ENCODE data around the gene OR10G7. TPM values are rescaled to one million over a fixed set of nuclear protein-coding genes. Genes with fewer than 3 reads are reported as not detected.

OR10G7 gene, protein sequence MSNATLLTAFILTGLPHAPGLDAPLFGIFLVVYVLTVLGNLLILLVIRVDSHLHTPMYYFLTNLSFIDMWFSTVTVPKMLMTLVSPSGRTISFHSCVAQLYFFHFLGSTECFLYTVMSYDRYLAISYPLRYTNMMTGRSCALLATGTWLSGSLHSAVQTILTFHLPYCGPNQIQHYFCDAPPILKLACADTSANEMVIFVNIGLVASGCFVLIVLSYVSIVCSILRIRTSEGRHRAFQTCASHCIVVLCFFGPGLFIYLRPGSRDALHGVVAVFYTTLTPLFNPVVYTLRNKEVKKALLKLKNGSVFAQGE
- total RNA-seq (2014; rRNA removed; shearing (Covaris generic)) = not detected in 2 replicates

DNA sequence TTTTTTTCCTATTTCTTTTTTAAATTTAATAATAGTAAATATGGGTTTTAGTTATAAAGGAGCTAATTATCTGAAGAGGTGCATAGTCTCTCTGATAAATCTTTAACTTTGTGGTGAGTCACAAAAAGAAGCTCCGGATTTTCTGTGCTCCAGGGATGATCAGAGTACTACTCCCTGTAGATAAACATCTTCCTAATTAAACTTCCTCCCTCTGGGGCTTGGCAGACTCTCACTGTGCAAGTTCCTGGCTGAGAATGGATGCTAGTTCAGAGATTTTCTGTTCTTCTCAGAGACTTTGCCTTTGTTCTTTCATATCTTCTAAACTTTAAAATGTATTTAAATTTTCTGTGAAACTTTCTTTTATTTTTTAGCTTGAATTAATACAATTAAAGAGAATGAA, at the start of gene OR10G7:
TSS of gene OR10G7 (minus strand) at position 72 of the 400 bp plus-strand sequence. CDS start 2,324 bp downstream, outside the sequence.

DNA sequence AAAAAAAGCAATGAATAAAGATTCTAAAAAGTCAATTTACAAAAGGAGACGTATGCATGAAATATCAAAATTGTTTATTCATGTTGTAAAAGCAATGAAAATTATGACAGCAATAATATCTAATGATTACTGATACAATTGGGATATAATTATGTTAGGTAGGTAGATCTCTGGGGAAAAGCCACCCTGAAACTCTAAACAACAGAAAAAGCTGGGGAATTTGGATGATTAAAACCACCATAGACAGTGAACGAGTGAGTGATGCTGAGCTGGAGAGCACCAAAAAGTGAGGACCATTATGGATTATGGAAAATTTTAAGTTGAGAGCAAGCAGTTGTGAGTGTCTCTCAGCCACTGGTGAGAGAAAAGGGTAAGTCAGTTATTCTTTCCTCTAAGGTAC, 14.6 kb downstream of the OR10G7 start, which contains the start of gene OR10G8:
TSS of gene OR10G8 (plus strand) at position 301 of the 400 bp plus-strand sequence. CDS start 2,825 bp downstream, outside the sequence.

DNA sequence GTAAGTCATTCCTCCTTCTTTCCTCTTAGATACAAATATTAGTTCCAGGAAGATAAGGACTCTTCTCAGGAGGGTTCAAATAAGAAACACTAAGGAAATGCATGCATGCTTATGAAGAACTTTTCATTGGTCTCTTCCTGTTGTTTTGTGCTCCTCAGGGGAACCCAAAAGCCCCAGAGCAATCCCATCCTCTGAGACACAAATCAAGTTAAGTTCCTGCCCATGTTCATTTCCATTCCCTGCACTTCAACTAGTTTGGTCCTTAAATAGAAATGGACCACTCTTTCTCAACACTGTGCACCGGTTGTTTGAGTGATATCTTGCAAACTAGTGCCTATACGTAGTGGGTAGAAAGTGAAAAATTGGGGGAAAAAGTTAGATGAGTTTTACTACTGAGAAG, 28.4 kb downstream of the OR10G7 start, which contains the start of gene OR10G4:
TSS of gene OR10G4 (plus strand) at position 301 of the 400 bp plus-strand sequence. CDS start 2,578 bp downstream, outside the sequence.

DNA sequence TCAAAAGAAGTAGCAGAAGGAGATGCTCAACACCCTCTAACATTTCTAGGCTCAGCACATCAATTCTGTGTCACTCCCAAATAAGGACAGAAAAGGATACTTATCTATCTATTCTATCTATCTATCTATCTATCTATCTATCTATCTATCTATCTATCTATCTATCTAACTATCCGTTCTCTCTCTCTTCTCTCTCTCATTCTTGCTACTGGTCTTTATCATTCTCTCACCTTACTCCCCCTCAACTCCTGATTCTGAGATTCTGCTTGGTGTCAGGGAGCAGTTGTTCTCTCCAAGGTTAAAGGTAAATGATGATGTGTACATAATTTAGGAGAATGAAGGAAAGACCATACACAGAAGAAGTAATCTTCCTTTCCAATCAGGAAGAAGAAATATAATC, 46.0 kb downstream of the OR10G7 start, which contains the start of gene OR10G6:
TSS of gene OR10G6 (minus strand) at position 43 of the 400 bp plus-strand sequence. CDS start at position 43, 0 bp downstream.

Other genes starting within 250 kb of the OR10G7 start
- not detected in 2 replicates for gene OR6M1, start 235.0 kb downstream of the OR10G7 start, total RNA-seq (2014; rRNA removed; shearing (Covaris generic))
- not detected in 2 replicates for gene TMEM225, start 155.7 kb downstream of the OR10G7 start, total RNA-seq (2014; rRNA removed; shearing (Covaris generic))
- gene OR8D4, start 139.2 kb downstream of the OR10G7 start, total RNA-seq (2014; rRNA removed; shearing (Covaris generic)) = not detected in 2 replicates
- gene OR4D5, start 101.7 kb downstream of the OR10G7 start, total RNA-seq (2014; rRNA removed; shearing (Covaris generic)) = not detected in 2 replicates
- gene OR6T1, start 97.5 kb downstream of the OR10G7 start, total RNA-seq (2014; rRNA removed; shearing (Covaris generic)) = 0.21 TPM in 1 of 2 replicates, not detected in the other
- not detected in 2 replicates for gene OR10S1, start 63.5 kb downstream of the OR10G7 start, total RNA-seq (2014; rRNA removed; shearing (Covaris generic))
- gene OR10G6, start 46.2 kb downstream of the OR10G7 start, total RNA-seq (2014; rRNA removed; shearing (Covaris generic)) = not detected in 2 replicates
- gene OR10G4, start 28.3 kb downstream of the OR10G7 start, total RNA-seq (2014; rRNA removed; shearing (Covaris generic)) = not detected in 2 replicates
- not detected in 2 replicates for gene OR10G9, start 18.3 kb downstream of the OR10G7 start, total RNA-seq (2014; rRNA removed; shearing (Covaris generic))
- gene OR10G8, start 14.5 kb downstream of the OR10G7 start, total RNA-seq (2014; rRNA removed; shearing (Covaris generic)) = not detected in 2 replicates
- 5.5 and 6.9 TPM in 2 replicates for gene VWA5A, start 74.1 kb upstream of the OR10G7 start, total RNA-seq (2014; rRNA removed; shearing (Covaris generic))
- gene OR10D3, start 142.0 kb upstream of the OR10G7 start, total RNA-seq (2014; rRNA removed; shearing (Covaris generic)) = 0.60 and 1.6 TPM in 2 replicates
- 0.38 and 0.64 TPM in 2 replicates for gene OR8G1, start 199.8 kb upstream of the OR10G7 start, total RNA-seq (2014; rRNA removed; shearing (Covaris generic))
- 1.1 TPM in 1 of 2 replicates, not detected in the other for gene OR8G5, start 215.1 kb upstream of the OR10G7 start, total RNA-seq (2014; rRNA removed; shearing (Covaris generic))